ENCODE measurements around the gene DHX36. TPM values are rescaled to one million over a fixed set of nuclear protein-coding genes. Genes with fewer than 3 reads are reported as not detected.

Gene DHX36
- total RNA-seq, 1 donor from 2014 or later: 81.0 TPM

GRCh38 chr3:154228561-154229216, 95.6 kb downstream of the DHX36 start:
- no peak for ATAC-seq
- intact Hi-C loops (cut with DNase I): no loop called here

GRCh38 chr3:154227531-154227930, 96.8 kb downstream of the DHX36 start:
- intact Hi-C loops (cut with DNase I): no loop called here
- no peak for DNase-seq (ENCODE audit: low spot score)
- no peak for ATAC-seq

More at GRCh38 chr3:154228561-154229216, 95.6 kb downstream of the DHX36 start:
- no peak for DNase-seq (ENCODE audit: low spot score)

- intact Hi-C loops (cut with DNase I): no loop called here
- ATAC-seq (no peak), DNase-seq (ENCODE audit: low spot score) (no peak)
These were observed 98.8 kb downstream of the DHX36 start for GRCh38 chr3:154225536-154225935.

GRCh38 chr3:154224866-154225265, 99.4 kb downstream of the DHX36 start:
- intact Hi-C loops (cut with DNase I): no loop called here
- ATAC-seq (no peak), DNase-seq (ENCODE audit: low spot score) (no peak)

GRCh38 chr3:154224366-154224765, 99.9 kb downstream of the DHX36 start:
- ATAC-seq (peak; percentile 49), DNase-seq (ENCODE audit: low spot score) (no peak)
- intact Hi-C loops (cut with DNase I): no loop called here

GRCh38 chr3:154223519-154223918, 100.8 kb downstream of the DHX36 start:
- no peak for ATAC-seq
- no peak for DNase-seq (ENCODE audit: low spot score)
- intact Hi-C loops (cut with DNase I): no loop called here

Other genes starting within 250 kb of the DHX36 start
- gene ARHGEF26, start 203.1 kb downstream of the DHX36 start, total RNA-seq: 23.9 TPM
- gene GPR149, start 105.7 kb upstream of the DHX36 start, total RNA-seq: not detected

All from sciatic nerve (tissue), 2 donors.